ENCODE results near the gene MAGOH.
A peak's percentile ranks its signal among the peaks of the same experiment; 100 is the strongest.

Gene MAGOH

GRCh38 chr1:53183095-53183990 is 55.0 kb downstream of the MAGOH start:
- no peak for DNase-seq

- DNase-seq: no peak
Observed at GRCh38 chr1:53182716-53183094, 55.6 kb downstream of the MAGOH start.

GRCh38 chr1:53182111-53182593 is 56.2 kb downstream of the MAGOH start:
- peak; percentile 78 for DNase-seq

- no peak for DNase-seq
Observed at GRCh38 chr1:53180951-53181350, 57.4 kb downstream of the MAGOH start.

GRCh38 chr1:53180226-53180625 is 58.1 kb downstream of the MAGOH start:
- DNase-seq: no peak
